Measurements from ENCODE around the gene MDP1. TPM values are rescaled to one million over a fixed set of nuclear protein-coding genes. Genes with fewer than 3 reads are reported as not detected.

The MDP1 gene
- polyA plus RNA-seq, 1 of the 3 experiments (the other 2 are of a cell fraction) = 36.7 TPM

- Histone ChIP-seq H3K4me2 (peak overlapping the region; percentile 98), H3K9me2 (no peaks in the 10 kb centered on the region), H3K27me3 (ENCODE audit: insufficient read depth) (no peaks in the 10 kb centered on the region), H3K4me1 (ENCODE audit: control insufficient read depth in 1 of 2, insufficient read depth in 2 of 2, low read depth in 1 of 2, low read length in 1 of 2) (peaks cover 9 to 21% of the 10 kb centered on the region in 2 experiments), H3K9ac (peak overlapping the region; percentile 76; the same call in 1 of the 2 replicates), H4K20me1 (ENCODE audit: insufficient read depth) (no peaks in the 10 kb centered on the region), H3K4me3 (ENCODE audit: low read depth in 2 of 2, low read length in 1 of 2) (peak overlapping the region; percentile 88 to 96), H2AFZ (ENCODE audit: low read depth) (0 out of 2 replicates have a peak overlapping the region, but pooled peaks have one; percentile 62), H3F3A (replicated peaks; ENCODE audit: insufficient read depth) (peaks cover 13% of the 10 kb centered on the region), H3K9me3 (no peaks in the 10 kb centered on the region), H3K27ac (ENCODE audit: low read depth in 2 of 2, low read length in 1 of 2) (no peak overlapping the region; a peak in 1 of 4 replicates), H3K36me3 (replicated peaks in 1 of 2; ENCODE audit: control insufficient read depth in 1 of 2, insufficient read depth in 2 of 2, low read length in 1 of 2) (peaks cover 29 to 68% of the 10 kb centered on the region in 2 experiments), H3K79me2 (ENCODE audit: insufficient read depth) (peaks cover 33% of the 10 kb centered on the region)
- TF ChIP-seq SMC3 (IDR thresholded peaks at IDR 0.05; ENCODE audit: low read depth, low read length) = no peak
- TF ChIP-seq FOXJ3 (CRISPR knock-in tag; IDR thresholded peaks at IDR 0.05) = no peak
- TF ChIP-seq ZBTB33 (IDR thresholded peaks at IDR 0.05; ENCODE audit: borderline replicate concordance, low read depth) = no peak
- no peak for TF ChIP-seq YY1 (IDR thresholded peaks at IDR 0.05; ENCODE audit: low read depth)
- TF ChIP-seq CTCF (IDR thresholded peaks at IDR 0.05) = no peak
- no peak for TF ChIP-seq JUND (IDR thresholded peaks at IDR 0.05)
- POLR2A ChIA-PET = interaction anchor here (0.9 to 3.2 kb wide), 4 partner anchors 9 to 120 kb away, joined by 3 to 10 read pairs (median 6); partner anchors contain the start of gene CIDEB
- CTCF ChIA-PET = interaction anchor here (1.3 to 2.6 kb wide), 5 partner anchors 27 to 244 kb away, joined by 4 to 14 read pairs (median 8); partner anchors contain the start of gene IRF9
- no peak for DNase-seq
- 100% methylated on average over 1 of the region's 2 CpGs for WGBS (ENCODE audit: low lambda C conversion rate)
Measured at GRCh38 chr14:24187539-24187915, 28.3 kb downstream of the MDP1 start.

- Histone ChIP-seq H3K79me2 (ENCODE audit: insufficient read depth) (peaks cover 27% of the 10 kb centered on the region), H3K4me2 (peak overlapping the region; percentile 98; the same call in 1 of the 2 replicates)
- POLR2A ChIA-PET = interaction anchor here (1.1 to 3.2 kb wide), 2 partner anchors 10 to 13 kb away, joined by 4 to 10 read pairs; no protein-coding TSS in a partner anchor
- no peak for TF ChIP-seq SIN3A (IDR thresholded peaks at IDR 0.05; ENCODE audit: borderline replicate concordance, low read depth, low read length)
- no peak for TF ChIP-seq POLR2AphosphoS5 (IDR thresholded peaks at IDR 0.05; ENCODE audit: low read depth, low read length)
- no peak for TF ChIP-seq NRF1 (IDR thresholded peaks at IDR 0.05; ENCODE audit: low read depth, low read length)
- TF ChIP-seq PBX3 (IDR thresholded peaks at IDR 0.05) = no peak
- no peak for TF ChIP-seq MAX (IDR thresholded peaks at IDR 0.05; ENCODE audit: low read depth)
- no peak for TF ChIP-seq USF2 (IDR thresholded peaks at IDR 0.05; ENCODE audit: borderline replicate concordance, low read depth, low read length)
- TF ChIP-seq EZH2phosphoT487 (IDR thresholded peaks at IDR 0.05; ENCODE audit: borderline replicate concordance, low read depth) = no peak
- no peak for TF ChIP-seq EP300 (IDR thresholded peaks at IDR 0.05; ENCODE audit: borderline replicate concordance in 1 of 2, low read depth in 1 of 2, low read length in 1 of 2)
- TF ChIP-seq REST (IDR thresholded peaks at IDR 0.05; ENCODE audit: low read depth, low read length) = no peak
Measured at GRCh38 chr14:24186831-24187538, 28.9 kb downstream of the MDP1 start.

More at GRCh38 chr14:24186831-24187538, 28.9 kb downstream of the MDP1 start:
- Histone ChIP-seq H3K36me3 (replicated peaks in 1 of 2; ENCODE audit: control insufficient read depth in 1 of 2, insufficient read depth in 2 of 2, low read length in 1 of 2) (peaks cover 23 to 69% of the 10 kb centered on the region in 2 experiments), H3K4me3 (ENCODE audit: low read depth in 2 of 2, low read length in 1 of 2) (peak overlapping the region in 1 of 2 experiments; percentile 96; a peak in 3 of 4 replicates), H3K9me2 (no peaks in the 10 kb centered on the region), H4K20me1 (ENCODE audit: insufficient read depth) (no peaks in the 10 kb centered on the region), H2AFZ (ENCODE audit: low read depth) (no peak overlapping the region), H3K4me1 (ENCODE audit: control insufficient read depth in 1 of 2, insufficient read depth in 2 of 2, low read depth in 1 of 2, low read length in 1 of 2) (peaks cover 9 to 21% of the 10 kb centered on the region in 2 experiments), H3K27ac (ENCODE audit: low read depth in 2 of 2, low read length in 1 of 2) (no peak overlapping the region; a peak in 1 of 4 replicates), H3K27me3 (ENCODE audit: insufficient read depth) (no peaks in the 10 kb centered on the region), H3K9me3 (no peaks in the 10 kb centered on the region), H3K9ac (no peak overlapping the region), H3F3A (replicated peaks; ENCODE audit: insufficient read depth) (peaks cover 13% of the 10 kb centered on the region)
- no peak for DNase-seq
- 86% methylated on average over 10 of the region's 10 CpGs for WGBS (ENCODE audit: low lambda C conversion rate)
- CTCF ChIA-PET = interaction anchor here (1.4 to 2.6 kb wide), 5 partner anchors 9 to 78 kb away, joined by 3 to 14 read pairs (median 7); partner anchors contain the start of genes IRF9, MDP1 and TM9SF1

All from SK-N-SH (cell line).